Urothelium cell line (cell line): ENCODE measurements around the gene CEACAM19.
"Not testable (repeated sequence)": the region's sequence is repeated elsewhere in the genome, so short reads cannot be mapped to it uniquely, and the experiment has no call there.

Source experiments
- DNase-seq: peaks from one replicate; pipeline ENCODE4 v3.0.0; 2011; ENCODE audit warnings: low spot score, mixed read lengths
- FAIRE-seq: peaks from 2 replicates; lab custom pipeline; 2011; peaks lifted over from hg19 to GRCh38; lab: Jason Lieb, UNC

The CEACAM19 gene

GRCh38 chr19:44718441-44719261, 47.4 kb downstream of the CEACAM19 start:
- peak; percentile 80 for DNase-seq
- peak; percentile 53 for FAIRE-seq

- no peak for FAIRE-seq
- no peak for DNase-seq
Measured at GRCh38 chr19:44719262-44719701, 48.0 kb downstream of the CEACAM19 start.

GRCh38 chr19:44720396-44720795, 49.1 kb downstream of the CEACAM19 start:
- not testable (repeated sequence) for DNase-seq, FAIRE-seq

- no peak for DNase-seq
- FAIRE-seq = no peak
Measured at GRCh38 chr19:44720945-44721344, 49.7 kb downstream of the CEACAM19 start.

DNA sequence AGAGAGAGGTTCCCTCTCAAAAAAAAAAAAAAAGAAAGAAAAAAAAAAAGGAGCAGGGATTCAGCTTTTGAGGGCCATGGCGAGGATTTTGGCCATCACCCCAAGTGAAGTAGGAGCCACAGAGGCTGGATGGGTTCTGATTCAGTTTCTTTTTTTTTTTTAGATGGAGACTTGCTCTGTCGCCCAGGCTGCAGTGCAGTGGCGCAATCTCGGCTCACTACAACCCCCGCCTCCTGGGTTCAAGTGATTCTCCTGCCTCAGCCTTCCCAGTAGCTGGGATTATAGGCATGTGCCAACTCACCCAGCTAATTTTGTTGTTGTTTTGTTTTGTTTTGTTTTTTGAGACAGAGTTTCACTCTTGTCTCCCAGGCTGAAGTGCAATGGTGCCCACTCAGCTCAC, 50.1 kb downstream of the CEACAM19 start:
- FAIRE-seq, DNase-seq: not testable (repeated sequence)

DNA sequence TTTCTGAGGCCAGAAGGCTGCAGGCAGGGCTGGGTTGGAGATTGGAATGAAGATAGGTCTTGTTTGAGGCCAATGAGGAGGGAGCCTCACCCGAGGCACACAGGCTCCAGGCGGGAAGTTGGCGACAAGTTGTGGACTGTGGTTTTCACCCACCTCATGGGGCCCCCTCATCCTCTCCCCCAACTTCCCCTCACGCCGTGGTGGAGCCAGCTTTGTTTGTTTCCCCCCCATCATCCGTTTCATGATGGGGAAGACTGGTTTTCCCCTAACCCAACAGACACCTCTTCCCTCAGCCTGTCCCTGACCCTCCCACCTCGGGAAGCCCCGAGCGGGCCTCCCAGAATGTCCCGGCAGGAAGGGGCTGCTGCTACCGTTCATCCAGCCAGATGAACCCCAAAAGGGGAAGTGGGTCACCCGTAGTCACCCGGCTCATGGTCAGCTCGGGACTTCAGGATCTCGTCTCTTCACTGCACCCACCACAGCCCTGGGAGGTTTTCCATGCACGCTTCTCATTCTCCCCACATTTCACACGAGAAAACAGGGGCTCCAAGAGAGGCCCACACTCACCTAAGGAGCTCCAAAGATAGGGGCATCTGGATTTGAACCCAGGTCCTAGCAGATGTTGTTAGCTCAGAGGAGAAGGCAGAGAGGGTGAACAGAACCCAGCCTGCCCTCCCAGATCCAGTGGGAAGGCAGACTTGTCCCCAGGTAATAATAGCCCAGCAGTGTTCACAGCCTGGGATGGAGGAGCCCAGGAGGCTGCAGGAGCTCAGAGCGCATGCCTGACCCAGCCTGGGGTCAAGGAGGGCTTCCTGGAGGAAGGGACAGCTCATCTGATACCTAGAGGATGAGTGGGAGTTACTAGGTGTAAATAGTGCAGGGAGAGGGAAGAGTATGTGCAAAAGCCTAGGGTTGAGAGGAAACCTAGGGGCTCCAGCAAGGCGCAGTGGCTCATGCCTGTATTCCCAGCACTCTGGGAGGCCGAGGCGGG, 51.1 kb downstream of the CEACAM19 start:
- FAIRE-seq = no peak
- no peak for DNase-seq

- DNase-seq (no peak), FAIRE-seq (no peak)
Measured at GRCh38 chr19:44723299-44723951, 52.1 kb downstream of the CEACAM19 start.

DNA sequence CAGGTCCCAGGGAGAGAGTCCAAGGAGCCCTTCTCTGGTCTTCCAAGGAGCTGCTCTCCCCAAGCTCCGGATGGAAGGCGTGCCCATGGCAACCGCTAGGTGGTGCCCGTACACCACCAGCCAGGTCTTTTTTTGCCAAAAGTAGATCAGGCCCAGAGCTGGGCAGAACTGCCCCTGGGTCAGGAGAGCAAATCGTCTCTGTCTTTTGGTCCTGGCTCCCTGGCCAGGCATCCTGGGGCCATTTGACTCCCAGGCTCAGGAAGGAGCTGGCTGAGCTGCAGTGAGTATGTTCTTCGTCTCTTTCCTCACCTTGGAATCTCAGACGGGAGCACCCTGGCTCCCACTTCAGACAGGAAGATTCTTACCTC, 52.7 kb downstream of the CEACAM19 start:
- FAIRE-seq = no peak
- DNase-seq = peak; percentile 87

DNA sequence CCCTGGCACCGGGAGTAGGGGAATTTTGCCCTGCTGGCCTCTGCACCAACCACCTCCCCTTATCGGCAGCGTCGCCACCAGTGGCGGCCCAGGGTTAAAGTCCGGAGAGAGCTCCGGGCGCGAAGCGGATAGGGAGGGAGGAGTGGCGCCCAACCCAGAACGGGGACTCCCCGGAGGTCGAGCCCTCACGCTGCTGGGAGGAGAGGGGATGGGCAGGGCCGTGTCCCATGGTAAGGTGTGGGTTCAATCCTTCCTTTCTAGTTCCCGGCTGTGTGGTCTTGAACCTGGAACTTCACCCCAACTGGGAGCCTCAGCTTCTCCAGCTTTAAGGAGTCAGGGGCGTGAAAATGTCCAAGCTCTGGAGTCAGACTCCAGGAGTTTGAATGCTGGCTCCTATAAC, 54.0 kb downstream of the CEACAM19 start:
- DNase-seq (no peak), FAIRE-seq (no peak)

GRCh38 chr19:44725684-44726083, 54.4 kb downstream of the CEACAM19 start:
- DNase-seq = no peak
- FAIRE-seq = no peak

DNA sequence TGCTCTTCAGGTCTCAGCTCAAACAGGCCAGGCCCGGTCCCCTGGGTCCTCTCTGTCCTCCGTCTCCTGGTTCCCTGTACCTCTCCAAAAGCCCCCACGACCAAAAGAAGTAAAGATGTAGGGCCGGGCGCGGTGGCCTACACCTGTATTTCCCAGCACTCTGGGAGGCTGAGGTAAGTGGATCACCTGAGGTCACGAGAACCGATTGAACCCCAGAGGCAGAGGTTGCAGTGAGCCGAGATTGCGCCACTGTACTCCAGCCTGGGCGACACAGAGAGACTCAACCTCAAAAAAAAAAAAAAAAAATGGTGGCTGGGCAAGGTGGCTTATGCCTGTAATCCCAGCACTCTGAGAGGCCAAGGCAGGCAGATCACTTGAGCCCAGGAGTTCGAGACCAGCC, 55.2 kb downstream of the CEACAM19 start:
- no peak for DNase-seq
- no peak for FAIRE-seq

DNA sequence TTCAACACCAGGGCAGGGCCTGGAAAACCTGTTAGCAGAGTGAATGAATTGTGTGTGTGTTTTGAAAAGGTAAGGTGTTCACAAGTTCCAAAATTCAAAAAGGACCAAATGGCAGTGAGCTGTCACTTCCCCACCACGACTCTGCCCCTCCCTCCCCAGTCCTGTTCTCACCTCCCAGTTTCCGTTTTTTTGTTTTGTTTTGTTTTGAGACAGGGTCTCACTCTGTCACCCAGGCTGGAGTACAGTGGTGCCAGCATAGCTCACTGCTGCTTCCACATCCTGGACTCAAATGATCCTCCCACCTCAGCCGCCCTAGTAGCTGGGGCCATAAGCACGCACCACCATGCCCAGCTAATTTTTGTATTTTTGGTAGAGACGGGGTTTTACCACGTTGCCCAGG, 56.9 kb downstream of the CEACAM19 start:
- FAIRE-seq = no peak
- DNase-seq = no peak

- FAIRE-seq (no peak), DNase-seq (no peak)
Measured at GRCh38 chr19:44729516-44730033, 58.3 kb downstream of the CEACAM19 start.

DNA sequence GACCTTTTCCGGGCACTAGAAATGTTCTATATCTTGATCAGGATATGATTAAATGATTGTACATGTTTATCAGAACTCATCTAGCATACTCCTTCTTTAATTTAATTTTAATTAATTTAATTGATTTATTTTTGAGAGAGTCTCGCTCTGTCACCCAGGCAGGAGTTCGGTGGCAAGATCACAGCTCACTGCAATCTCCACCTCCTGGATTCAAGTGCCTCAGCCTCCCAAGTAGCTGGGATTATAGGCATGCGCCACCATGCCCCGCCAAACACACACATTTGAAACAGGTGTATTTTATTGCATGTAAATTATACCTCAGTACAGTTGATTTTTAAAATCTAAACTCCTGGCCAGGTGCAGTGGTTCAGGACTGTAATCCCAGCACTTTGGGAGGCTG, 59.8 kb downstream of the CEACAM19 start:
- FAIRE-seq (no peak), DNase-seq (no peak)

DNA sequence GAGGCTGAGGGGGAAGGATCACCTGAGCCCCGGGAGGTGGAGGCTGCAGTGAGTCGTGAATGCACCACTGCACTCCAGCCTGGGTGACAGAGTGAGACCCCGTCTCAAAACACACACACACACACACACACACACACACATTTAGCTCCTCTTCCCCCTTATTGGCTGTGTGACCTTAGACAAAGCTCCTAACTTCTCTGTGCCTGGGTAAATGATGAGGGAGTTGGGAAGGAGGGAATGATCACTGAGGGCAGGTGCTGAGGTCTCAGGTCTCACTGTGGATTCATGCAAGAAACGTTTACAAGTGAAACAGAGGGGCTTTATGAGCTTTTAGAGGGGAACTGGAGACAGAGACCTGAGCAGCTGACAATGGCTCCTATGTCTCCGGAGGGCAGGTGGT, 60.3 kb downstream of the CEACAM19 start:
- FAIRE-seq = no peak
- no peak for DNase-seq

- FAIRE-seq (no peak), DNase-seq (no peak)
Measured at GRCh38 chr19:44732235-44733014, 61.1 kb downstream of the CEACAM19 start.
